CD14-positive monocyte (primary cell): ENCODE measurements around the gene C4orf51. TPM values are rescaled to one million over a fixed set of nuclear protein-coding genes. Genes with fewer than 3 reads are reported as not detected.

Source experiments
- DNase-seq, 3 donors: peaks; one replicate each; pipeline ENCODE4 v3.0.0-alpha.2; 2011 to 2022
- H2AFZ ChIP-seq: 2 replicates; pipeline ENCODE4 v1.6.0; 2012; ENCODE audit warnings: mild to moderate bottlenecking, low read depth, low read length, inconsistent platforms; ENCODE audit not compliant: insufficient read depth, poor library complexity, severe bottlenecking
- H3K27ac ChIP-seq, 2 donors: 1 replicate in 1 of 2; 2 replicates in 1 of 2; pipeline ENCODE4 v1.5.1; 2012 to 2013; ENCODE audit warnings: low read length in 2 of 2, control low read depth in 1 of 2, inconsistent platforms in 1 of 2, low read depth in 1 of 2, mild to moderate bottlenecking in 1 of 2
- H3K27me3 ChIP-seq, 2 donors: one replicate each; pipeline versions ENCODE4 v1.6.0 to v1.6.1; 2011 to 2013; ENCODE audit warnings: low read length in 2 of 2; ENCODE audit not compliant: control insufficient read depth in 2 of 2, insufficient read depth in 2 of 2
- H3K36me3 ChIP-seq, 2 donors: replicated peaks in 1 of 2; 1 replicate in 1 of 2; 2 replicates in 1 of 2; pipeline versions ENCODE4 v1.5.1 to v1.6.1; 2012 to 2013; ENCODE audit warnings: low read length in 2 of 2, control low read depth in 1 of 2, inconsistent platforms in 1 of 2, mild to moderate bottlenecking in 1 of 2; ENCODE audit not compliant: insufficient read depth in 2 of 2, control insufficient read depth in 1 of 2
- H3K4me1 ChIP-seq, 2 donors: 1 replicate in 1 of 2; 2 replicates in 1 of 2; pipeline versions ENCODE4 v1.5.1 to v1.6.1; 2012 to 2013; ENCODE audit warnings: low read length in 2 of 2, control low read depth in 1 of 2, inconsistent platforms in 1 of 2, mild to moderate bottlenecking in 1 of 2, moderate library complexity in 1 of 2; ENCODE audit not compliant: insufficient read depth in 2 of 2, control insufficient read depth in 1 of 2
- H3K4me2 ChIP-seq: replicated peaks from 2 replicates; pipeline ENCODE3; 2012; ENCODE audit warnings: low read length, moderate library complexity, mild to moderate bottlenecking; ENCODE audit not compliant: poor library complexity, severe bottlenecking; ENCODE audit errors: extremely low read depth
- H3K4me3 ChIP-seq, 3 experiments: fragments of 200-600 bp in 1 of 3; sonication (generic) in 1 of 3; replicated peaks in 1 of 3; 1 replicate in 2 of 3; 2 replicates in 1 of 3; pipeline ENCODE4 v1.5.1; 2011 to 2013; ENCODE audit warnings: low read length in 3 of 3, mild to moderate bottlenecking in 3 of 3, control low read depth in 2 of 3, low read depth in 2 of 3, inconsistent platforms in 1 of 3, moderate library complexity in 1 of 3
- H3K79me2 ChIP-seq: 2 replicates; pipeline ENCODE4 v1.6.0; 2012; ENCODE audit warnings: mild to moderate bottlenecking, control low read depth, inconsistent platforms, low read length, moderate library complexity; ENCODE audit not compliant: insufficient read depth
- H3K9ac ChIP-seq: 2 replicates; pipeline ENCODE4 v1.6.0; 2017; ENCODE audit warnings: low read length, mild to moderate bottlenecking; ENCODE audit not compliant: insufficient read depth, poor library complexity, severe bottlenecking
- H3K9me3 ChIP-seq, 2 donors: replicated peaks in 1 of 2; 1 replicate in 1 of 2; 2 replicates in 1 of 2; pipeline versions ENCODE4 v1.5.1 to v1.6.1; 2012 to 2013; ENCODE audit warnings: low read length in 2 of 2, control low read depth in 1 of 2; ENCODE audit not compliant: control insufficient read depth in 1 of 2, insufficient read depth in 1 of 2
- H4K20me1 ChIP-seq: 2 replicates; pipeline ENCODE4 v1.6.0; 2012; ENCODE audit warnings: mild to moderate bottlenecking, low read length, control low read depth, moderate library complexity; ENCODE audit not compliant: insufficient read depth
- H3K27ac Mint-ChIP-seq, 7 donors: one replicate each; pipeline ENCODE4 v1.8.0; 2020; ENCODE audit warnings: mild to moderate bottlenecking in 7 of 7, mixed read lengths in 7 of 7, moderate library complexity in 6 of 7, inconsistent platforms in 2 of 7
- H3K27me3 Mint-ChIP-seq, 3 donors: one replicate each; pipeline ENCODE4 v1.8.0; 2021 to 2022; ENCODE audit warnings: low read depth in 3 of 3, mild to moderate bottlenecking in 3 of 3, mixed read lengths in 3 of 3, moderate library complexity in 3 of 3, inconsistent platforms in 1 of 3
- H3K36me3 Mint-ChIP-seq, 2 donors: one replicate each; pipeline ENCODE4 v1.8.0; 2020; ENCODE audit warnings: mixed read lengths in 2 of 2, inconsistent platforms in 1 of 2, mild to moderate bottlenecking in 1 of 2
- H3K4me1 Mint-ChIP-seq: one replicate; pipeline ENCODE4 v1.8.0; 2020; ENCODE audit warnings: mild to moderate bottlenecking, mixed read lengths
- H3K4me3 Mint-ChIP-seq, 2 donors: one replicate each; pipeline ENCODE4 v1.8.0; 2020; ENCODE audit warnings: mild to moderate bottlenecking in 2 of 2, mixed read lengths in 2 of 2, moderate library complexity in 1 of 2
- H3K9me3 Mint-ChIP-seq, 7 donors: one replicate each; pipeline ENCODE4 v1.8.0; 2020 to 2022; ENCODE audit warnings: mixed read lengths in 7 of 7, mild to moderate bottlenecking in 6 of 7, moderate library complexity in 6 of 7, inconsistent platforms in 2 of 7
- WGBS: methylation state at CpG from one replicate; pipeline ENCODE4 v1.1.5; 2013; ENCODE audit warnings: missing lambda C conversion rate; ENCODE audit not compliant: insufficient coverage; 5-methylcytosine and 5-hydroxymethylcytosine counted together
- intact Hi-C, 2 donors: fragments of 100-400 bp; cut with micrococcal nuclease; formaldehyde crosslinking; loops; one replicate each; pipeline versions ENCODE4 v1.15.0 to v1.15.1; 2023
- polyA plus RNA-seq, 3 donors: library from polyadenylated mRNA; depleted of rRNA in 1 of 3; unstranded in 2 of 3; stranded (reverse) in 1 of 3; fragments of 300-500 nt in 2 of 3; fragments of >200 nt in 1 of 3; fragmentation: Illumina TruSeq in 2 of 3; gene quantifications; 1 replicate in 2 of 3; 2 replicates in 1 of 3; pipeline ENCODE4 v1.2.3, GENCODE V29; 2012 to 2021
- TF ChIP-seq, protein P1 (sequence below): fragments of 200-600 bp; IDR thresholded peaks from one replicate; pipeline ENCODE4 v1.8.0; 2022; ENCODE audit warnings: antibody characterized with exemption, mild to moderate bottlenecking

C4orf51 gene
- polyA plus RNA-seq, 3 donors, result not detected

DNA sequence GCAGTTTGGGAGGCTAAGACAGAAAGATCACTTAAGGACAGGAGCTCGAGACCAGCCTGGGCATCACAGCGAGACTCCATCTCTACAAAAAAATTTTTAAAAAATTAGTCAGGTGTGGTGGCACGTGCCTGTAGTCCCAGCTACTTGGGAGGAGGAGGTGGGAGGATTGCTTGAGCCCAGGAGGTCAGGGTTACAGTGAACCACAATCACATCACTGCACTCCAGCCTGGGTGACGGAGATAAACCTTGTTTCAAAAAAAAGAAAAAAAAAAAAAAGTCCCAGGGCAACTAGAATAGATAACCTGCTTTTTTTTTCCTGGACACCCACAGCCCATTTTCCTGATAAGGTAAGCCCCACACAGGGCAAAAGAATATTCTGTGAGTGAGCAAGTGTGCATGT, 96.3 kb downstream of the C4orf51 start:
- DNase-seq, result no peak
- Histone ChIP-seq H3K4me1 (peaks cover 11 to 17% of the 10 kb centered on the region in 2 donors), H3K36me3 (no peaks in the 10 kb centered on the region), H3K27me3 (no peaks in the 10 kb centered on the region), H4K20me1 (no peaks in the 10 kb centered on the region), H3K4me2 (no peak overlapping the region), H3K9ac (no peak overlapping the region), H3K4me3 (no peak overlapping the region), H2AFZ (no peak overlapping the region), H3K79me2 (no peaks in the 10 kb centered on the region), H3K9me3 (no peaks in the 10 kb centered on the region), H3K27ac (no peak overlapping the region)
- TF ChIP-seq, protein P1, sequence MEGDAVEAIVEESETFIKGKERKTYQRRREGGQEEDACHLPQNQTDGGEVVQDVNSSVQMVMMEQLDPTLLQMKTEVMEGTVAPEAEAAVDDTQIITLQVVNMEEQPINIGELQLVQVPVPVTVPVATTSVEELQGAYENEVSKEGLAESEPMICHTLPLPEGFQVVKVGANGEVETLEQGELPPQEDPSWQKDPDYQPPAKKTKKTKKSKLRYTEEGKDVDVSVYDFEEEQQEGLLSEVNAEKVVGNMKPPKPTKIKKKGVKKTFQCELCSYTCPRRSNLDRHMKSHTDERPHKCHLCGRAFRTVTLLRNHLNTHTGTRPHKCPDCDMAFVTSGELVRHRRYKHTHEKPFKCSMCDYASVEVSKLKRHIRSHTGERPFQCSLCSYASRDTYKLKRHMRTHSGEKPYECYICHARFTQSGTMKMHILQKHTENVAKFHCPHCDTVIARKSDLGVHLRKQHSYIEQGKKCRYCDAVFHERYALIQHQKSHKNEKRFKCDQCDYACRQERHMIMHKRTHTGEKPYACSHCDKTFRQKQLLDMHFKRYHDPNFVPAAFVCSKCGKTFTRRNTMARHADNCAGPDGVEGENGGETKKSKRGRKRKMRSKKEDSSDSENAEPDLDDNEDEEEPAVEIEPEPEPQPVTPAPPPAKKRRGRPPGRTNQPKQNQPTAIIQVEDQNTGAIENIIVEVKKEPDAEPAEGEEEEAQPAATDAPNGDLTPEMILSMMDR, result no peak
- H3K9me3 Mint-ChIP-seq, result peaks cover 0 to 2% (median 0%) of the 10 kb centered on the region in 7 donors
- no peak overlapping the region for H3K27ac Mint-ChIP-seq
- H3K4me1 Mint-ChIP-seq, result peaks cover 16% of the 10 kb centered on the region
- H3K4me3 Mint-ChIP-seq, result no peak overlapping the region
- H3K27me3 Mint-ChIP-seq, result peaks cover 0 to 2% (median 0%) of the 10 kb centered on the region in 3 donors
- 100% methylated on average over 1 of the region's 4 CpGs for WGBS
- H3K36me3 Mint-ChIP-seq, result peaks cover 0 to 3% of the 10 kb centered on the region in 2 donors
- intact Hi-C loops, result no loop called here

DNA sequence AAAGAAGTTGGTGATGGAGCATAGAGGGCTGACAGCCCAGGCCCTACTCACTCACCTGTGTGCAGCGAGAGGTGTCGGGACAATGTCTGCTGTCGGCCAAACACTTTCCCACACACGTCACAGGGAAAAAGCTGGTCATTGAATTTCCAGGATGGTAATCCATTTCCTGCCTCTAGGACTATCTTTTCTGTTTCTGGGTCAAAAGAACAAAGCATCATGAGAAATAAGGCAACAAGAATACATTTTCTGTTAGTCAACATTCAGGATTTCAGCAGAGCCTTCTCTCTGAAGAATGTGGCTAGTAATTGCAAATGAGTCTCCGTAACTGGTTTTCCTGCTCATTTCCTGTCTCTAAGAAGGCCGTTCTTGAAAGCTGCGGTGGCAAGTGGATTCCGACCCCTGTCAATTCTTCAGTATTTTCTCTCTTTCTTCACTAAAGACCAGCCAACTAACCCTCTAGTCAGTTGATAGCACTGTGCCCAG, 99.4 kb downstream of the C4orf51 start:
- intact Hi-C loops, result no loop called here
- Mint-ChIP-seq H3K36me3 (peaks cover 0 to 3% of the 10 kb centered on the region in 2 donors), H3K27ac (no peak overlapping the region), H3K4me3 (peak overlapping the region in 1 of 2 donors; percentile 24), H3K9me3 (peaks cover 0 to 7% (median 4%) of the 10 kb centered on the region in 7 donors), H3K4me1 (peaks cover 27% of the 10 kb centered on the region), H3K27me3 (peaks cover 0 to 1% (median 0%) of the 10 kb centered on the region in 3 donors)
- Histone ChIP-seq H3K36me3 (no peaks in the 10 kb centered on the region), H3K9me3 (peaks cover 0 to 3% of the 10 kb centered on the region in 2 donors), H3K79me2 (no peaks in the 10 kb centered on the region), H2AFZ (peak overlapping the region; percentile 65), H4K20me1 (no peaks in the 10 kb centered on the region), H3K27ac (no peak overlapping the region), H3K4me3 (no peak overlapping the region), H3K9ac (no peak overlapping the region), H3K27me3 (no peaks in the 10 kb centered on the region), H3K4me2 (peak overlapping the region; percentile 2), H3K4me1 (peaks cover 16 to 18% of the 10 kb centered on the region in 2 donors)
- TF ChIP-seq, protein P1, result no peak
- WGBS, result 54% methylated on average over 8 of the region's 8 CpGs
- no peak for DNase-seq
